Thoracic aorta (tissue), 2 donors: Measurements from ENCODE around the gene SPZ1. TPM values are rescaled to one million over a fixed set of nuclear protein-coding genes. Genes with fewer than 3 reads are reported as not detected.
"Not testable (repeated sequence)": the region's sequence is repeated elsewhere in the genome, so short reads cannot be mapped to it uniquely, and the experiment has no call there.

Experiments used
- ATAC-seq: fragments of 150-250 bp; one replicate; pipeline ENCODE4 v1.8.0; 2017; ENCODE audit warnings: low read depth; ENCODE audit not compliant: insufficient number of reproducible peaks, low FRiP score
- DNase-seq: peaks from one replicate; pipeline ENCODE4 v3.0.0-alpha.2; 2020; ENCODE audit warnings: low spot score
- H3K27ac ChIP-seq, 2 donors: fragments of 200-600 bp; sonication (generic); 1 replicate in 1 of 2; 2 replicates in 1 of 2; pipeline ENCODE4 v1.5.1; 2016; ENCODE audit warnings: mild to moderate bottlenecking in 2 of 2, moderate library complexity in 2 of 2
- H3K27me3 ChIP-seq: fragments of 200-600 bp; sonication (generic); replicated peaks from 2 replicates; pipeline ENCODE4 v1.6.0; 2016; ENCODE audit warnings: mild to moderate bottlenecking; ENCODE audit not compliant: insufficient read depth
- H3K36me3 ChIP-seq: fragments of 200-600 bp; sonication (generic); one replicate; pipeline ENCODE4 v1.5.1; 2016
- H3K4me1 ChIP-seq, 2 donors: fragments of 200-600 bp; sonication (generic); 1 replicate in 1 of 2; 2 replicates in 1 of 2; pipeline versions ENCODE4 v1.5.1 to v1.6.0; 2016; ENCODE audit warnings: low read depth in 2 of 2, mild to moderate bottlenecking in 1 of 2; ENCODE audit not compliant: control insufficient read depth in 1 of 2
- H3K4me3 ChIP-seq: fragments of 200-600 bp; sonication (generic); 2 replicates; pipeline ENCODE4 v1.5.1; 2016; ENCODE audit warnings: mild to moderate bottlenecking
- H3K9me3 ChIP-seq: fragments of 200-600 bp; sonication (generic); 2 replicates; pipeline ENCODE4 v1.5.1; 2016
- total RNA-seq, 2 donors: library from RNA; depleted of rRNA; stranded (reverse); fragments of >200 nt; gene quantifications; one replicate each; pipeline versions ENCODE4 v1.1.0 to v1.2.3, GENCODE V29; 2016
- TF ChIP-seq, protein P1 (sequence below): fragments of 200-600 bp; sonication (generic); IDR thresholded peaks from one replicate; pipeline ENCODE4 v1.5.1; 2019; ENCODE audit warnings: antibody characterized with exemption

Gene SPZ1
- total RNA-seq, 2 donors from 2014 or later, result not detected

DNA sequence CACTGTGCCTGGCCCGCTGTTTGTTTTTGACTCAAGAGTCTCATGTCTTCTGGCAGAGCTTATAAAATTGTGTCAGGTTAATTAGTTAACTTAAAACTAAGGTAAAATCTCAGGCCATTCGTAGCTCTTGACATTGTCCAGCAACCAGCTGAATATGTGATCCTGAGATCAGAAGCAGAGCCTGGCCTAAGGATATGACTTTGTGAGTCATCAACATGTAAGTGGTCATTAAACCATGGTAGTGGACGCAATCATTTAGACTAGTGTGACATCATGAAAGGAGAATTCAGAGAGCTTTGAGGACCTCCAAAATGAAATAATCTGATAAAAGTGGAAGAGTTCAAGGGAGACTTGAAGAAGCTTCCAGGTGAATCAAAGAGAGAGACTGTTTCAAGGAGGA, 23.3 kb downstream of the SPZ1 start:
- no peaks in the 10 kb centered on the region for H3K9me3 ChIP-seq
- TF ChIP-seq, protein P1, sequence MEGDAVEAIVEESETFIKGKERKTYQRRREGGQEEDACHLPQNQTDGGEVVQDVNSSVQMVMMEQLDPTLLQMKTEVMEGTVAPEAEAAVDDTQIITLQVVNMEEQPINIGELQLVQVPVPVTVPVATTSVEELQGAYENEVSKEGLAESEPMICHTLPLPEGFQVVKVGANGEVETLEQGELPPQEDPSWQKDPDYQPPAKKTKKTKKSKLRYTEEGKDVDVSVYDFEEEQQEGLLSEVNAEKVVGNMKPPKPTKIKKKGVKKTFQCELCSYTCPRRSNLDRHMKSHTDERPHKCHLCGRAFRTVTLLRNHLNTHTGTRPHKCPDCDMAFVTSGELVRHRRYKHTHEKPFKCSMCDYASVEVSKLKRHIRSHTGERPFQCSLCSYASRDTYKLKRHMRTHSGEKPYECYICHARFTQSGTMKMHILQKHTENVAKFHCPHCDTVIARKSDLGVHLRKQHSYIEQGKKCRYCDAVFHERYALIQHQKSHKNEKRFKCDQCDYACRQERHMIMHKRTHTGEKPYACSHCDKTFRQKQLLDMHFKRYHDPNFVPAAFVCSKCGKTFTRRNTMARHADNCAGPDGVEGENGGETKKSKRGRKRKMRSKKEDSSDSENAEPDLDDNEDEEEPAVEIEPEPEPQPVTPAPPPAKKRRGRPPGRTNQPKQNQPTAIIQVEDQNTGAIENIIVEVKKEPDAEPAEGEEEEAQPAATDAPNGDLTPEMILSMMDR, result no peak
- no peaks in the 10 kb centered on the region for H3K4me1 ChIP-seq
- no peak overlapping the region for H3K4me3 ChIP-seq
- H3K27ac ChIP-seq, result no peak overlapping the region
- no peak for ATAC-seq
- no peak for DNase-seq
- no peaks in the 10 kb centered on the region for H3K27me3 ChIP-seq
- no peaks in the 10 kb centered on the region for H3K36me3 ChIP-seq

DNA sequence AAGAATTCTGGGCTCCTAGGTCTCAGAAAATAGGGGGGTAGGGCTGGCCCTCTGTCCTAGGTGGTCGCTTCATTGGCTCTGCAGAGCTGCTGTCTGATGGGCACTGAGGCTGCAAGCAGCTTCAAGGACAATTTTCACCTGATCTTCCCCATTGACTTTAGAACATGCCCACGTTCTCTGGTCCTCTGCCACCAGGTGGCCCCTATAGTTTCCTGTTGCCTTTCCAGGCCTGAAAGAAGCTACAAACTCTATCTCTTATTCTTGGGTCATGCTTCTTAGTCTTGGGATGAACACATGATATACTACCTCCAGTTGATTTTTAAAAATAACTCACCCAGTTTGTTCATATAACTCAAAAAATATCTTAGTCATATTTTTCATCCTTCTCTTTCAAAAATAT, 26.3 kb downstream of the SPZ1 start:
- TF ChIP-seq, protein P1, result no peak
- no peaks in the 10 kb centered on the region for H3K4me1 ChIP-seq
- DNase-seq, result no peak
- no peak for ATAC-seq
- no peaks in the 10 kb centered on the region for H3K9me3 ChIP-seq
- no peak overlapping the region for H3K27ac ChIP-seq
- no peaks in the 10 kb centered on the region for H3K36me3 ChIP-seq
- no peak overlapping the region for H3K4me3 ChIP-seq
- H3K27me3 ChIP-seq, result no peaks in the 10 kb centered on the region

DNA sequence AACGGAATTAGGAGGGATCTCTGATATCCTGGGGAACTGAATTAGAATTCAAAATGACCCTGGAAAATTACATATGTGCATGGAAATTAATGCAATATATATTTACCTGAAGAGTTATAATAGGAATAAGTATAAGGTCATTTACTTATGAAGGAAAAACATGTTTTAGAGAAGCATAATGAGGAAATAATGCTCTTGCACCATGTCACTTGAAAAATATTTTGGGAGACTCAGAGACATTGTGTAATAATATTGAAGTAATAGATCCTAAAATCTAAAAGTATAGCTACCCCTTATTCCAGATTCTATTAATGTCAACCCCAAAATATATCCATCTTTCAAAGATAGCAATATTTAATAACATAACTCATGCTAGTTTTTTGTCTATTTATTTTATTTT, 28.4 kb downstream of the SPZ1 start:
- Histone ChIP-seq H3K36me3 (no peaks in the 10 kb centered on the region), H3K4me1 (no peaks in the 10 kb centered on the region), H3K9me3 (no peaks in the 10 kb centered on the region), H3K27me3 (no peaks in the 10 kb centered on the region), H3K27ac (no peak overlapping the region), H3K4me3 (no peak overlapping the region)
- TF ChIP-seq, protein P1, result no peak
- DNase-seq, result no peak
- no peak for ATAC-seq

DNA sequence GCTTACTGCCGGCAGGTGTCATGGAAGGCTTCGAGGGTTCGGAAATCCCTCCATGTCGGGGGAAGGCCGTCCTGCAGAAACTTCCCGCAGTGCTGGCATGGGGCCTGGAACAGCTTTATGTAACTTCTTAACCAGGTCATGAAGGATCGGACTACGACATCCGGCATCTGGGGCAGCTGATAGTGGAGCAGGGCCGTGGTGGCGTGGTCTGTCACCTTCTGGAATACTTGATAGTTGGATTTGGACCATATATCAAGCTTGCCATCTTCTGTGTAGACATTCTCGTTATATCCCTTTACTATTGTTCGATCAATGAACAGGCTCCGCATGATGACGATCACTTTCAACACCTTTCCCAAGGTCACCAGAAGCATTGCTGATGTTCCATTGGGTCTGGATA, 31.2 kb downstream of the SPZ1 start:
- not testable (repeated sequence) for H3K9me3 ChIP-seq, H3K36me3 ChIP-seq, H3K4me3 ChIP-seq, ATAC-seq, H3K27ac ChIP-seq, H3K27me3 ChIP-seq, H3K4me1 ChIP-seq, DNase-seq

DNA sequence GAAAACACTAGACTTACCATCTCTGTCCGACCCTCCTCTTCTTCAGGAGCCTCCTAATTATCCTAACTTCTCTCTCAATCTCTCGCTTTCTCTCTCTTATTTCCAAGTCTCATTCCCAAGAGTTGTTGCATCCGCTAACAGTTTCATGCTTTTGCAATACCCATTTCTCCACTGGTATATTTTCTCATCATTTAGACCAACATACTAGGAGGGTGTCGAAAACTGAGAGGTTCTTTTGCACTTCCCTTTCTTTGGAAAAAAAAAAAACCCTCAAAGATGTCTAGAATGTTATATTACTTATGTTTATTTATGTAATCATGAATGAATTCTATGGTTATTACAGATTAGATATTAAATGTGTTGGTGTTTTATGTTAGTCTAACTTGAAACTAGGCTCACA, 35.9 kb downstream of the SPZ1 start:
- Histone ChIP-seq H3K27me3 (no peaks in the 10 kb centered on the region), H3K9me3 (no peaks in the 10 kb centered on the region), H3K27ac (no peak overlapping the region), H3K36me3 (no peaks in the 10 kb centered on the region), H3K4me1 (peaks cover 0 to 8% of the 10 kb centered on the region in 2 donors), H3K4me3 (no peak overlapping the region)
- TF ChIP-seq, protein P1, result no peak
- ATAC-seq (no peak), DNase-seq (no peak)

DNA sequence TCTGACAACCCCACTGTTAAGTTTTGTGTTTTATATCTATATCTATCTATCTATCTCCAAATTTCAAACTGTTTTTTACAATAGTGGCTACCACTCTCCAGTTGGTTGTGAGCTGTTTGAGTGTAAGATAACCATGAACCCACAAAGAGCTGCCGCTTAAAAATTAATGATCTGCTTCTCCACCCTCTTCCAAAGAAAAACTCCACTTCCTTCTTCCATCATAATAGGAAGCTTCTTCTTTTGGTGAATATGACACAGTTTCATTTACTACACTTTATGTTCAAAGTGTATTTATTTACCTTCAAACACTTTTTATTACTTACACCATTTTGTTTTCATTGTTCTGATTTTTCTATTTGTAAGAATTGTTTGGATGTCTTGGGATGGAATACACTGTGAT, 37.9 kb downstream of the SPZ1 start:
- Histone ChIP-seq H3K4me1 (peaks cover 0 to 8% of the 10 kb centered on the region in 2 donors), H3K4me3 (no peak overlapping the region), H3K36me3 (no peaks in the 10 kb centered on the region), H3K27ac (no peak overlapping the region), H3K9me3 (no peaks in the 10 kb centered on the region), H3K27me3 (no peaks in the 10 kb centered on the region)
- no peak for ATAC-seq
- no peak for DNase-seq
- TF ChIP-seq, protein P1, result no peak
